ENCODE results near the gene COMMD1. TPM values are rescaled to one million over a fixed set of nuclear protein-coding genes. Genes with fewer than 3 reads are reported as not detected.

Gene COMMD1
- total and polyA plus RNA-seq, 2 experiments from 2014 or later, result 54.9 to 83.7 TPM

- H3K79me2 ChIP-seq (replicated peaks; ENCODE audit: insufficient read depth), result no peaks in the 10 kb centered on the region
- Mint-ChIP-seq H3K36me3 (ENCODE audit: low read depth) (no peaks in the 10 kb centered on the region), H3K27ac (no peak overlapping the region), H3K27me3 (ENCODE audit: insufficient read depth, low read depth, poor library complexity) (peaks cover 4% of the 10 kb centered on the region), H3K4me1 (peaks cover 19% of the 10 kb centered on the region), H3K4me3 (no peak overlapping the region), H3K9me3 (no peaks in the 10 kb centered on the region)
- H3K27ac ChIP-seq (ENCODE audit: low read depth), result no peak overlapping the region
- ATAC-seq, result no peak
- no peaks in the 10 kb centered on the region for H3K9me2 ChIP-seq (ENCODE audit: insufficient read depth)
- TF ChIP-seq, protein P1, sequence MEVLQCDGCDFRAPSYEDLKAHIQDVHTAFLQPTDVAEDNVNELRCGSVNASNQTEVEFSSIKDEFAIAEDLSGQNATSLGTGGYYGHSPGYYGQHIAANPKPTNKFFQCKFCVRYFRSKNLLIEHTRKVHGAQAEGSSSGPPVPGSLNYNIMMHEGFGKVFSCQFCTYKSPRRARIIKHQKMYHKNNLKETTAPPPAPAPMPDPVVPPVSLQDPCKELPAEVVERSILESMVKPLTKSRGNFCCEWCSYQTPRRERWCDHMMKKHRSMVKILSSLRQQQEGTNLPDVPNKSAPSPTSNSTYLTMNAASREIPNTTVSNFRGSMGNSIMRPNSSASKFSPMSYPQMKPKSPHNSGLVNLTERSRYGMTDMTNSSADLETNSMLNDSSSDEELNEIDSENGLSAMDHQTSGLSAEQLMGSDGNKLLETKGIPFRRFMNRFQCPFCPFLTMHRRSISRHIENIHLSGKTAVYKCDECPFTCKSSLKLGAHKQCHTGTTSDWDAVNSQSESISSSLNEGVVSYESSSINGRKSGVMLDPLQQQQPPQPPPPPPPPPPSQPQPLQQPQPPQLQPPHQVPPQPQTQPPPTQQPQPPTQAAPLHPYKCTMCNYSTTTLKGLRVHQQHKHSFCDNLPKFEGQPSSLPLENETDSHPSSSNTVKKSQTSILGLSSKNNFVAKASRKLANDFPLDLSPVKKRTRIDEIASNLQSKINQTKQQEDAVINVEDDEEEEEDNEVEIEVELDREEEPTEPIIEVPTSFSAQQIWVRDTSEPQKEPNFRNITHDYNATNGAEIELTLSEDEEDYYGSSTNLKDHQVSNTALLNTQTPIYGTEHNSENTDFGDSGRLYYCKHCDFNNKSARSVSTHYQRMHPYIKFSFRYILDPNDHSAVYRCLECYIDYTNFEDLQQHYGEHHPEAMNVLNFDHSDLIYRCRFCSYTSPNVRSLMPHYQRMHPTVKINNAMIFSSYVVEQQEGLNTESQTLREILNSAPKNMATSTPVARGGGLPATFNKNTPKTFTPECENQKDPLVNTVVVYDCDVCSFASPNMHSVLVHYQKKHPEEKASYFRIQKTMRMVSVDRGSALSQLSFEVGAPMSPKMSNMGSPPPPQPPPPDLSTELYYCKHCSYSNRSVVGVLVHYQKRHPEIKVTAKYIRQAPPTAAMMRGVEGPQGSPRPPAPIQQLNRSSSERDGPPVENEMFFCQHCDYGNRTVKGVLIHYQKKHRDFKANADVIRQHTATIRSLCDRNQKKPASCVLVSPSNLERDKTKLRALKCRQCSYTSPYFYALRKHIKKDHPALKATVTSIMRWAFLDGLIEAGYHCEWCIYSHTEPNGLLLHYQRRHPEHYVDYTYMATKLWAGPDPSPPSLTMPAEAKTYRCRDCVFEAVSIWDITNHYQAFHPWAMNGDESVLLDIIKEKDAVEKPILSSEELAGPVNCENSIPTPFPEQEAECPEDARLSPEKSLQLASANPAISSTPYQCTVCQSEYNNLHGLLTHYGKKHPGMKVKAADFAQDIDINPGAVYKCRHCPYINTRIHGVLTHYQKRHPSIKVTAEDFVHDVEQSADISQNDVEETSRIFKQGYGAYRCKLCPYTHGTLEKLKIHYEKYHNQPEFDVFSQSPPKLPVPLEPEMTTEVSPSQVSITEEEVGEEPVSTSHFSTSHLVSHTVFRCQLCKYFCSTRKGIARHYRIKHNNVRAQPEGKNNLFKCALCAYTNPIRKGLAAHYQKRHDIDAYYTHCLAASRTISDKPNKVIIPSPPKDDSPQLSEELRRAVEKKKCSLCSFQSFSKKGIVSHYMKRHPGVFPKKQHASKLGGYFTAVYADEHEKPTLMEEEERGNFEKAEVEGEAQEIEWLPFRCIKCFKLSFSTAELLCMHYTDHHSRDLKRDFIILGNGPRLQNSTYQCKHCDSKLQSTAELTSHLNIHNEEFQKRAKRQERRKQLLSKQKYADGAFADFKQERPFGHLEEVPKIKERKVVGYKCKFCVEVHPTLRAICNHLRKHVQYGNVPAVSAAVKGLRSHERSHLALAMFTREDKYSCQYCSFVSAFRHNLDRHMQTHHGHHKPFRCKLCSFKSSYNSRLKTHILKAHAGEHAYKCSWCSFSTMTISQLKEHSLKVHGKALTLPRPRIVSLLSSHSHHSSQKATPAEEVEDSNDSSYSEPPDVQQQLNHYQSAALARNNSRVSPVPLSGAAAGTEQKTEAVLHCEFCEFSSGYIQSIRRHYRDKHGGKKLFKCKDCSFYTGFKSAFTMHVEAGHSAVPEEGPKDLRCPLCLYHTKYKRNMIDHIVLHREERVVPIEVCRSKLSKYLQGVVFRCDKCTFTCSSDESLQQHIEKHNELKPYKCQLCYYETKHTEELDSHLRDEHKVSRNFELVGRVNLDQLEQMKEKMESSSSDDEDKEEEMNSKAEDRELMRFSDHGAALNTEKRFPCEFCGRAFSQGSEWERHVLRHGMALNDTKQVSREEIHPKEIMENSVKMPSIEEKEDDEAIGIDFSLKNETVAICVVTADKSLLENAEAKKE (CRISPR knock-in tag; IDR thresholded peaks at IDR 0.05), result no peak
- TF ChIP-seq ZNF114 (CRISPR knock-in tag; IDR thresholded peaks at IDR 0.05) (no peak), EZH2phosphoT487 (IDR thresholded peaks at IDR 0.05; ENCODE audit: unreplicated experiment) (no peak)
- TF ChIP-seq, protein P2, sequence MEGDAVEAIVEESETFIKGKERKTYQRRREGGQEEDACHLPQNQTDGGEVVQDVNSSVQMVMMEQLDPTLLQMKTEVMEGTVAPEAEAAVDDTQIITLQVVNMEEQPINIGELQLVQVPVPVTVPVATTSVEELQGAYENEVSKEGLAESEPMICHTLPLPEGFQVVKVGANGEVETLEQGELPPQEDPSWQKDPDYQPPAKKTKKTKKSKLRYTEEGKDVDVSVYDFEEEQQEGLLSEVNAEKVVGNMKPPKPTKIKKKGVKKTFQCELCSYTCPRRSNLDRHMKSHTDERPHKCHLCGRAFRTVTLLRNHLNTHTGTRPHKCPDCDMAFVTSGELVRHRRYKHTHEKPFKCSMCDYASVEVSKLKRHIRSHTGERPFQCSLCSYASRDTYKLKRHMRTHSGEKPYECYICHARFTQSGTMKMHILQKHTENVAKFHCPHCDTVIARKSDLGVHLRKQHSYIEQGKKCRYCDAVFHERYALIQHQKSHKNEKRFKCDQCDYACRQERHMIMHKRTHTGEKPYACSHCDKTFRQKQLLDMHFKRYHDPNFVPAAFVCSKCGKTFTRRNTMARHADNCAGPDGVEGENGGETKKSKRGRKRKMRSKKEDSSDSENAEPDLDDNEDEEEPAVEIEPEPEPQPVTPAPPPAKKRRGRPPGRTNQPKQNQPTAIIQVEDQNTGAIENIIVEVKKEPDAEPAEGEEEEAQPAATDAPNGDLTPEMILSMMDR (conservative IDR thresholded peaks at IDR 0.05; ENCODE audit: low read depth in 2 of 2), result no peak
- H3F3A ChIP-seq (replicated peaks; ENCODE audit: low read depth), result no peaks in the 10 kb centered on the region
- no peaks in the 10 kb centered on the region; the same call in 1 of the 2 replicates for H3K4me1 ChIP-seq (ENCODE audit: insufficient read depth)
- H3K4me3 ChIP-seq, result no peak overlapping the region
- no peaks in the 10 kb centered on the region for H3K36me3 ChIP-seq (ENCODE audit: insufficient read depth)
- no peaks in the 10 kb centered on the region for H4K20me1 ChIP-seq (replicated peaks; ENCODE audit: insufficient read depth)
- no peak overlapping the region for H2AFZ ChIP-seq
- H3K27me3 ChIP-seq (ENCODE audit: insufficient read depth), result no peaks in the 10 kb centered on the region
- no peak for DNase-seq (ENCODE audit: low spot score)
- H3K4me2 ChIP-seq, result no peak overlapping the region
Observed at GRCh38 chr2:62032096-62032495, 126.6 kb downstream of the COMMD1 start.

DNA sequence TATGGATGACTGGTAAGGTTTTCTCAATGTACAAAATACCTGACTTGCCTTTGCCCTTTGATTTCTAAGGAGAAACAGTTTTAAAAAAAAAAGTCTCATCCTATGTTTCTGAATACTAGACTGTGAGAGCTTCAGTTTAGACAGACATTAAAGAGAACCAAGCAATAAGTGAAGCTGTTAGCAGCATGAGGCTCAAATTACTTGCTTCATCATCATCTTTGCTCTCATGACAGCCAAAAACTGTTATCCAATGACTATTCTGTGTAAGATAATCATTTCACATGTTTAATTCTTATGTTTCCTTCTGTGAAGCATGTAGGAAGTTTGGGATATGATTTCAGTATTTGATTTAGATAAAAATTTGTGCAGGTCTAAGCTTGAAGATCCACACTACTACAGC lies 129.2 kb downstream of the COMMD1 start:
- Mint-ChIP-seq H3K4me3 (no peak overlapping the region), H3K36me3 (ENCODE audit: low read depth) (no peaks in the 10 kb centered on the region), H3K27me3 (ENCODE audit: insufficient read depth, low read depth, poor library complexity) (peaks cover 4% of the 10 kb centered on the region), H3K27ac (no peak overlapping the region), H3K4me1 (peaks cover 19% of the 10 kb centered on the region), H3K9me3 (no peaks in the 10 kb centered on the region)
- ATAC-seq, result no peak
- Histone ChIP-seq H3K27ac (ENCODE audit: low read depth) (no peak overlapping the region), H3F3A (replicated peaks; ENCODE audit: low read depth) (no peaks in the 10 kb centered on the region), H3K9me2 (ENCODE audit: insufficient read depth) (no peaks in the 10 kb centered on the region), H3K27me3 (ENCODE audit: insufficient read depth) (no peaks in the 10 kb centered on the region), H3K4me1 (ENCODE audit: insufficient read depth) (peaks cover 4% of the 10 kb centered on the region; the same call in 1 of the 2 replicates), H3K4me2 (no peak overlapping the region), H3K79me2 (replicated peaks; ENCODE audit: insufficient read depth) (no peaks in the 10 kb centered on the region), H2AFZ (no peak overlapping the region), H4K20me1 (replicated peaks; ENCODE audit: insufficient read depth) (no peaks in the 10 kb centered on the region), H3K4me3 (no peak overlapping the region), H3K36me3 (ENCODE audit: insufficient read depth) (no peaks in the 10 kb centered on the region)
- DNase-seq (ENCODE audit: low spot score), result no peak
- TF ChIP-seq, protein P2 (conservative IDR thresholded peaks at IDR 0.05; ENCODE audit: low read depth in 2 of 2), result no peak
- TF ChIP-seq, protein P3, sequence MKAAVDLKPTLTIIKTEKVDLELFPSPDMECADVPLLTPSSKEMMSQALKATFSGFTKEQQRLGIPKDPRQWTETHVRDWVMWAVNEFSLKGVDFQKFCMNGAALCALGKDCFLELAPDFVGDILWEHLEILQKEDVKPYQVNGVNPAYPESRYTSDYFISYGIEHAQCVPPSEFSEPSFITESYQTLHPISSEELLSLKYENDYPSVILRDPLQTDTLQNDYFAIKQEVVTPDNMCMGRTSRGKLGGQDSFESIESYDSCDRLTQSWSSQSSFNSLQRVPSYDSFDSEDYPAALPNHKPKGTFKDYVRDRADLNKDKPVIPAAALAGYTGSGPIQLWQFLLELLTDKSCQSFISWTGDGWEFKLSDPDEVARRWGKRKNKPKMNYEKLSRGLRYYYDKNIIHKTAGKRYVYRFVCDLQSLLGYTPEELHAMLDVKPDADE (IDR thresholded peaks at IDR 0.05), result no peak
- TF ChIP-seq ZNF331 (CRISPR knock-in tag; IDR thresholded peaks at IDR 0.05; ENCODE audit: low read depth) (no peak), NANOG (IDR thresholded peaks at IDR 0.05; ENCODE audit: borderline replicate concordance) (no peak), JUNB (IDR thresholded peaks at IDR 0.05; ENCODE audit: unreplicated experiment) (no peak)

All from GM23338 (cell line).